Neural crest cell (in vitro differentiated cells): ENCODE results near the gene NETO1. TPM values are rescaled to one million over a fixed set of nuclear protein-coding genes. Genes with fewer than 3 reads are reported as not detected.
A peak's percentile ranks its signal among the peaks of the same experiment; 100 is the strongest.

Experiments
- DNase-seq: peaks from one replicate; pipeline ENCODE4 v3.0.0; 2021; ENCODE audit warnings: low read depth, mixed read lengths, low spot score
- H3K27ac Mint-ChIP-seq: one replicate; pipeline ENCODE4 v1.8.0; 2021; ENCODE audit warnings: mild to moderate bottlenecking, mixed read lengths; ENCODE audit not compliant: unreplicated experiment
- H3K27me3 Mint-ChIP-seq: 2 replicates; pipeline ENCODE4 v1.8.0; 2021; ENCODE audit warnings: low read depth, mild to moderate bottlenecking, mixed read lengths
- H3K36me3 Mint-ChIP-seq: 2 replicates; pipeline ENCODE4 v1.8.0; 2021; ENCODE audit warnings: low read depth, mild to moderate bottlenecking, mixed read lengths
- H3K4me1 Mint-ChIP-seq: 2 replicates; pipeline ENCODE4 v1.8.0; 2021; ENCODE audit warnings: mixed read lengths
- H3K4me3 Mint-ChIP-seq: one replicate; pipeline ENCODE4 v1.8.0; 2021; ENCODE audit warnings: mild to moderate bottlenecking, mixed read lengths
- H3K9me3 Mint-ChIP-seq: 2 replicates; pipeline ENCODE4 v1.8.0; 2021; ENCODE audit warnings: mixed read lengths
- CTCF ChIP-seq: fragments of 200-600 bp; sonication (generic); conservative IDR thresholded peaks from 2 replicates; pipeline ENCODE4 v1.5.0; 2021; ENCODE audit warnings: antibody characterized with exemption, mild to moderate bottlenecking
- microRNA-seq: library from miRNA; unstranded; fragments of <30 nt; microRNA quantifications from one replicate; pipeline ENCODE4, GENCODE V29; 2020
- total RNA-seq: library from RNA; stranded (reverse); gene quantifications from 2 replicates; pipeline ENCODE4 v1.2.1, GENCODE V29; 2021

The NETO1 gene
- total RNA-seq, 1 donor from 2014 or later: 6.1 TPM

GRCh38 chr18:72704202-72704601 is 163.6 kb downstream of the NETO1 start:
- Mint-ChIP-seq H3K27ac (no peak overlapping the region), H3K9me3 (no peaks in the 10 kb centered on the region), H3K4me1 (no peaks in the 10 kb centered on the region), H3K4me3 (no peak overlapping the region), H3K27me3 (no peaks in the 10 kb centered on the region), H3K36me3 (no peaks in the 10 kb centered on the region)
- no peak for TF ChIP-seq CTCF
- no peak for DNase-seq

DNA sequence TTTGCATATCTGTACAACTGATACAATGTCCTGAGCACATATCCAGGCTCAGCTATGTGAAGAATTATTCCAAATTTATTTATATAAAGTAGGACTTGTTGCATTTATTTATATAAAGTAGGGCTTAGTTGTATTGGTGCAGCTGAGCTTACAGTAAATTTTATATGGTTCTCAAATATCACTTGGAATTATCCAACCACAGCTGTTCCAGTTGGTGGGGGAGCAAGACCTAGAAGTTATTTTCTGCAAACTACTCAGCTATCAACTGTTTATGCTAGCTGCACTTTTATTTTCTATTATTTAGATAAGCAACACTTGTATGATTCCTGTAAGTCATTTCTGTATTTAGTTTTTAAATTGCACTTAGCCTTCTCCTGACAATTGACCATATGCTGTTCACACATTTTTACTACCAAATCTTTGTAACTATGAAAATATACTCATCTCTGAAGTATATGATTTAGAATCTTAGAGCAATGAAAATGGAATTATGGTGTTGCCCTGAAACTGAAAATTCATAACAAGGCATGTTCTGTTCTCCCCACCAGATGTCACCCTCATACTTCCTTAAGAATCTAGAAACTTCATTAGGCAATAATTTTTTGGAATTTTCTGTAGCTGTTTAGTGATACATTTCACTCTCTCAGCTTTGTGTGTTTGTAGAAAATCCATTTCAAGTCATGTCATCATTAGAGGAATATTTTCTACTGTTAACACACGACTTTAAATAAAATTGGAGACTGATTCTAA is 166.7 kb downstream of the NETO1 start:
- TF ChIP-seq CTCF: peak; percentile 69
- H3K4me3 Mint-ChIP-seq: no peak overlapping the region
- H3K36me3 Mint-ChIP-seq: no peaks in the 10 kb centered on the region
- H3K27ac Mint-ChIP-seq: no peak overlapping the region
- H3K9me3 Mint-ChIP-seq: no peaks in the 10 kb centered on the region
- H3K4me1 Mint-ChIP-seq: no peaks in the 10 kb centered on the region
- DNase-seq: no peak
- H3K27me3 Mint-ChIP-seq: no peaks in the 10 kb centered on the region

GRCh38 chr18:72697706-72698105 is 170.1 kb downstream of the NETO1 start:
- TF ChIP-seq CTCF: no peak
- H3K4me3 Mint-ChIP-seq: no peak overlapping the region
- no peaks in the 10 kb centered on the region for H3K27me3 Mint-ChIP-seq
- peaks cover 4% of the 10 kb centered on the region for H3K4me1 Mint-ChIP-seq
- no peaks in the 10 kb centered on the region for H3K9me3 Mint-ChIP-seq
- H3K27ac Mint-ChIP-seq: no peak overlapping the region
- no peaks in the 10 kb centered on the region for H3K36me3 Mint-ChIP-seq
- DNase-seq: no peak

GRCh38 chr18:72692595-72692994 is 175.2 kb downstream of the NETO1 start:
- H3K27ac Mint-ChIP-seq: no peak overlapping the region
- H3K36me3 Mint-ChIP-seq: no peaks in the 10 kb centered on the region
- no peak overlapping the region for H3K4me3 Mint-ChIP-seq
- DNase-seq: no peak
- TF ChIP-seq CTCF: no peak
- H3K27me3 Mint-ChIP-seq: peaks cover 8% of the 10 kb centered on the region
- no peaks in the 10 kb centered on the region for H3K9me3 Mint-ChIP-seq
- peaks cover 9% of the 10 kb centered on the region for H3K4me1 Mint-ChIP-seq

Small RNA genes within 50 kb of the gene (microRNA-seq; reads per million reads assigned to microRNA genes)
- gene MIR548AV: not detected
